ENCODE results near the gene BABAM2. TPM values are rescaled to one million over a fixed set of nuclear protein-coding genes. Genes with fewer than 3 reads are reported as not detected.

Gene BABAM2
- total RNA-seq, 1 experiment from 2014 or later, result 43.5 TPM

DNA sequence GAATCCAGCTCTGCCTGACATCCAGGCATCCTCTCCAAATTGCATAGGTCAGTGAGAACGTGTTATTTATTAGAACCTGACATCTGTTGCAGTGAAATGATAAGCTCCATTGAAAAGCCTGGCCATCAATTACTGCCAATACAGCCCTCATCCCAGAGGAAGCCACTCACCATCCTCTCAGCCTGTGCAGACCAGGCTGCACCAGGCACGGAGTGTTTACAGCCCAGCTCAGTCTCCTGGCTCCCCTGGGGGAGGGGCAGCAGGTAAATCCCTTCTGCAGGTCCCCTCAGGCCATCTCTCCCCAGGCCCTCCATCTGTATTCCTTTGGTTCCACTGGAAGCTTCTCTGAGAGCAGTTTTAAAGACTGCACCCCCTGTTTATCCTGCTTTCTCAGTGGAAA, 419.6 kb downstream of the BABAM2 start:
- TF ChIP-seq, protein P1, sequence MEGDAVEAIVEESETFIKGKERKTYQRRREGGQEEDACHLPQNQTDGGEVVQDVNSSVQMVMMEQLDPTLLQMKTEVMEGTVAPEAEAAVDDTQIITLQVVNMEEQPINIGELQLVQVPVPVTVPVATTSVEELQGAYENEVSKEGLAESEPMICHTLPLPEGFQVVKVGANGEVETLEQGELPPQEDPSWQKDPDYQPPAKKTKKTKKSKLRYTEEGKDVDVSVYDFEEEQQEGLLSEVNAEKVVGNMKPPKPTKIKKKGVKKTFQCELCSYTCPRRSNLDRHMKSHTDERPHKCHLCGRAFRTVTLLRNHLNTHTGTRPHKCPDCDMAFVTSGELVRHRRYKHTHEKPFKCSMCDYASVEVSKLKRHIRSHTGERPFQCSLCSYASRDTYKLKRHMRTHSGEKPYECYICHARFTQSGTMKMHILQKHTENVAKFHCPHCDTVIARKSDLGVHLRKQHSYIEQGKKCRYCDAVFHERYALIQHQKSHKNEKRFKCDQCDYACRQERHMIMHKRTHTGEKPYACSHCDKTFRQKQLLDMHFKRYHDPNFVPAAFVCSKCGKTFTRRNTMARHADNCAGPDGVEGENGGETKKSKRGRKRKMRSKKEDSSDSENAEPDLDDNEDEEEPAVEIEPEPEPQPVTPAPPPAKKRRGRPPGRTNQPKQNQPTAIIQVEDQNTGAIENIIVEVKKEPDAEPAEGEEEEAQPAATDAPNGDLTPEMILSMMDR (IDR thresholded peaks at IDR 0.05; ENCODE audit: unreplicated experiment), result no peak
- intact Hi-C loops (cut with micrococcal nuclease; ENCODE audit: unreplicated experiment), result no loop called here
- CTCF ChIA-PET, result no interaction called here
- Mint-ChIP-seq H3K36me3 (ENCODE audit: insufficient read depth, unreplicated experiment) (no peaks in the 10 kb centered on the region), H3K27me3 (ENCODE audit: unreplicated experiment) (no peaks in the 10 kb centered on the region), H3K27ac (ENCODE audit: unreplicated experiment) (no peak overlapping the region), H3K9me3 (ENCODE audit: low read depth, unreplicated experiment) (no peaks in the 10 kb centered on the region), H3K4me1 (ENCODE audit: low read depth, unreplicated experiment) (no peaks in the 10 kb centered on the region), H3K4me3 (ENCODE audit: low read depth, unreplicated experiment) (no peak overlapping the region)
- no peak for DNase-seq
- no TSS peak for BruUV-seq (replicated peaks)

- intact Hi-C loops (cut with micrococcal nuclease; ENCODE audit: unreplicated experiment), result no loop called here
- Mint-ChIP-seq H3K4me3 (ENCODE audit: low read depth, unreplicated experiment) (no peak overlapping the region), H3K4me1 (ENCODE audit: low read depth, unreplicated experiment) (no peaks in the 10 kb centered on the region), H3K27ac (ENCODE audit: unreplicated experiment) (no peak overlapping the region), H3K9me3 (ENCODE audit: low read depth, unreplicated experiment) (no peaks in the 10 kb centered on the region), H3K27me3 (ENCODE audit: unreplicated experiment) (no peaks in the 10 kb centered on the region), H3K36me3 (ENCODE audit: insufficient read depth, unreplicated experiment) (no peaks in the 10 kb centered on the region)
- BruUV-seq (replicated peaks), result no TSS peak
- TF ChIP-seq, protein P1 (IDR thresholded peaks at IDR 0.05; ENCODE audit: unreplicated experiment), result no peak
- DNase-seq, result no peak
- CTCF ChIA-PET, result no interaction called here
These were observed 421.2 kb downstream of the BABAM2 start for GRCh38 chr2:28311660-28312249.

- CTCF ChIA-PET, result no interaction called here
- no peaks in the 10 kb centered on the region for H3K9me3 Mint-ChIP-seq (ENCODE audit: low read depth, unreplicated experiment)
- DNase-seq, result no peak
- H3K4me1 Mint-ChIP-seq (ENCODE audit: low read depth, unreplicated experiment), result no peaks in the 10 kb centered on the region
- no TSS peak for BruUV-seq (replicated peaks)
- intact Hi-C loops (cut with micrococcal nuclease; ENCODE audit: unreplicated experiment), result no loop called here
- no peaks in the 10 kb centered on the region for H3K27me3 Mint-ChIP-seq (ENCODE audit: unreplicated experiment)
- H3K36me3 Mint-ChIP-seq (ENCODE audit: insufficient read depth, unreplicated experiment), result no peaks in the 10 kb centered on the region
- TF ChIP-seq, protein P1 (IDR thresholded peaks at IDR 0.05; ENCODE audit: unreplicated experiment), result no peak
- no peak overlapping the region for H3K27ac Mint-ChIP-seq (ENCODE audit: unreplicated experiment)
- no peak overlapping the region for H3K4me3 Mint-ChIP-seq (ENCODE audit: low read depth, unreplicated experiment)
These were observed 422.0 kb downstream of the BABAM2 start for GRCh38 chr2:28312307-28313219.

- Mint-ChIP-seq H3K36me3 (ENCODE audit: insufficient read depth, unreplicated experiment) (no peaks in the 10 kb centered on the region), H3K27me3 (ENCODE audit: unreplicated experiment) (no peaks in the 10 kb centered on the region), H3K9me3 (ENCODE audit: low read depth, unreplicated experiment) (no peaks in the 10 kb centered on the region), H3K4me3 (ENCODE audit: low read depth, unreplicated experiment) (no peak overlapping the region), H3K27ac (ENCODE audit: unreplicated experiment) (no peak overlapping the region), H3K4me1 (ENCODE audit: low read depth, unreplicated experiment) (no peaks in the 10 kb centered on the region)
- TF ChIP-seq, protein P1 (IDR thresholded peaks at IDR 0.05; ENCODE audit: unreplicated experiment), result no peak
- CTCF ChIA-PET, result no interaction called here
- no peak for DNase-seq
- intact Hi-C loops (cut with micrococcal nuclease; ENCODE audit: unreplicated experiment), result no loop called here
- BruUV-seq (replicated peaks), result no TSS peak
These were observed 422.8 kb downstream of the BABAM2 start for GRCh38 chr2:28313220-28313784.
